Measurements from ENCODE around the gene STAC3. TPM values are rescaled to one million over a fixed set of nuclear protein-coding genes. Genes with fewer than 3 reads are reported as not detected.

STAC3 gene
- total RNA-seq, 1 experiment from 2014 or later, result 2.2 TPM

GRCh38 chr12:57213058-57213715 lies 37.8 kb downstream of the STAC3 start:
- intact Hi-C loops (cut with micrococcal nuclease; ENCODE audit: unreplicated experiment), result loop anchor here (1.0 to 2.0 kb wide), 3 partner anchors 26 to 240 kb away; no protein-coding TSS in a partner anchor
- H3K4me3 ChIP-seq, result peak overlapping the region; percentile 36; the same call in 1 of the 2 replicates
- H3F3A ChIP-seq (ENCODE audit: insufficient read depth, low read depth), result peaks cover 20% of the 10 kb centered on the region
- H3K4me1 ChIP-seq (replicated peaks; ENCODE audit: insufficient read depth), result peaks cover 17% of the 10 kb centered on the region
- H2AFZ ChIP-seq, result no peak overlapping the region
- H3K9me2 ChIP-seq (ENCODE audit: insufficient read depth), result no peaks in the 10 kb centered on the region
- no peaks in the 10 kb centered on the region for H4K20me1 ChIP-seq (ENCODE audit: insufficient read depth)
- peak overlapping the region; percentile 78 for H3K4me2 ChIP-seq
- BruUV-seq (replicated peaks), result TSS peak; percentile 25
- H3K27ac ChIP-seq, result peak overlapping the region; percentile 60
- no peaks in the 10 kb centered on the region for H3K9me3 ChIP-seq (ENCODE audit: insufficient read depth, low read depth)
- peak; percentile 69 to 92 for DNase-seq
- no peak for TF ChIP-seq EZH2 (IDR thresholded peaks at IDR 0.05; ENCODE audit: low read depth)
- peak; percentile 92 for TF ChIP-seq CTCF (conservative IDR thresholded peaks at IDR 0.05)
- POLR2A ChIA-PET (ENCODE audit: unreplicated experiment), result interaction anchor here (0.6 to 1.1 kb wide), 6 partner anchors 17 to 262 kb away, joined by 3 to 33 read pairs (median 16); partner anchors contain the start of gene LRP1
- H3K79me2 ChIP-seq (ENCODE audit: low read depth), result no peaks in the 10 kb centered on the region
- H3K36me3 ChIP-seq (ENCODE audit: low read depth), result no peaks in the 10 kb centered on the region
- CTCF ChIA-PET, result interaction anchor here (0.6 to 2.0 kb wide), 9 partner anchors 17 to 1108 kb away, joined by 3 to 30 read pairs (median 9); partner anchors contain the start of genes SHMT2 and STAT6
- H3K27me3 ChIP-seq (ENCODE audit: insufficient read depth, low read depth), result no peaks in the 10 kb centered on the region

- H4K20me1 ChIP-seq (ENCODE audit: insufficient read depth), result no peaks in the 10 kb centered on the region
- TF ChIP-seq CTCF (conservative IDR thresholded peaks at IDR 0.05), result no peak
- no peak for TF ChIP-seq EZH2 (IDR thresholded peaks at IDR 0.05; ENCODE audit: low read depth)
- ChIA-PET CTCF (interaction anchor here (0.6 to 2.0 kb wide), 4 partner anchors 17 to 246 kb away, joined by 3 to 30 read pairs (median 16); partner anchors contain the start of gene SHMT2), POLR2A (ENCODE audit: unreplicated experiment) (no interaction called here)
- no peak overlapping the region for H2AFZ ChIP-seq
- peaks cover 17% of the 10 kb centered on the region for H3K4me1 ChIP-seq (replicated peaks; ENCODE audit: insufficient read depth)
- no peaks in the 10 kb centered on the region for H3K79me2 ChIP-seq (ENCODE audit: low read depth)
- H3K27ac ChIP-seq, result no peak overlapping the region
- DNase-seq, result no peak
- peaks cover 20% of the 10 kb centered on the region for H3F3A ChIP-seq (ENCODE audit: insufficient read depth, low read depth)
- intact Hi-C loops (cut with micrococcal nuclease; ENCODE audit: unreplicated experiment), result loop anchor here (1.0 to 2.0 kb wide), 3 partner anchors 27 to 240 kb away; no protein-coding TSS in a partner anchor
- H3K27me3 ChIP-seq (ENCODE audit: insufficient read depth, low read depth), result no peaks in the 10 kb centered on the region
- no peak overlapping the region for H3K4me3 ChIP-seq
- H3K36me3 ChIP-seq (ENCODE audit: low read depth), result no peaks in the 10 kb centered on the region
- BruUV-seq (replicated peaks), result no TSS peak
- H3K9me3 ChIP-seq (ENCODE audit: insufficient read depth, low read depth), result no peaks in the 10 kb centered on the region
- H3K4me2 ChIP-seq, result no peak overlapping the region
- H3K9me2 ChIP-seq (ENCODE audit: insufficient read depth), result no peaks in the 10 kb centered on the region
Observed at GRCh38 chr12:57212701-57213057, 38.3 kb downstream of the STAC3 start.

- H3K4me2 ChIP-seq, result no peak overlapping the region
- no peak overlapping the region for H2AFZ ChIP-seq
- no peaks in the 10 kb centered on the region for H3K79me2 ChIP-seq (ENCODE audit: low read depth)
- intact Hi-C loops (cut with micrococcal nuclease; ENCODE audit: unreplicated experiment), result loop anchor here (2.0 kb wide), 1 partner anchor 241 kb away; no protein-coding TSS in a partner anchor
- peaks cover 17% of the 10 kb centered on the region for H3K4me1 ChIP-seq (replicated peaks; ENCODE audit: insufficient read depth)
- TF ChIP-seq EZH2 (IDR thresholded peaks at IDR 0.05; ENCODE audit: low read depth) (no peak), CTCF (conservative IDR thresholded peaks at IDR 0.05) (no peak)
- ChIA-PET POLR2A (ENCODE audit: unreplicated experiment) (no interaction called here), CTCF (interaction anchor here (2.0 kb wide), 1 partner anchor 241 kb away, joined by 6 read pairs; no protein-coding TSS in a partner anchor)
- DNase-seq, result no peak
- peaks cover 20% of the 10 kb centered on the region for H3F3A ChIP-seq (ENCODE audit: insufficient read depth, low read depth)
- no peaks in the 10 kb centered on the region for H3K36me3 ChIP-seq (ENCODE audit: low read depth)
- BruUV-seq (replicated peaks), result TSS peak; percentile 9
- H4K20me1 ChIP-seq (ENCODE audit: insufficient read depth), result no peaks in the 10 kb centered on the region
- H3K27ac ChIP-seq, result no peak overlapping the region
- no peak overlapping the region for H3K4me3 ChIP-seq
- no peaks in the 10 kb centered on the region for H3K9me3 ChIP-seq (ENCODE audit: insufficient read depth, low read depth)
- H3K27me3 ChIP-seq (ENCODE audit: insufficient read depth, low read depth), result no peaks in the 10 kb centered on the region
- H3K9me2 ChIP-seq (ENCODE audit: insufficient read depth), result no peaks in the 10 kb centered on the region
Observed at GRCh38 chr12:57211791-57212700, 38.9 kb downstream of the STAC3 start.

All from PC-9 (cell line).